Measurements from ENCODE around the gene STIM2.

DNA sequence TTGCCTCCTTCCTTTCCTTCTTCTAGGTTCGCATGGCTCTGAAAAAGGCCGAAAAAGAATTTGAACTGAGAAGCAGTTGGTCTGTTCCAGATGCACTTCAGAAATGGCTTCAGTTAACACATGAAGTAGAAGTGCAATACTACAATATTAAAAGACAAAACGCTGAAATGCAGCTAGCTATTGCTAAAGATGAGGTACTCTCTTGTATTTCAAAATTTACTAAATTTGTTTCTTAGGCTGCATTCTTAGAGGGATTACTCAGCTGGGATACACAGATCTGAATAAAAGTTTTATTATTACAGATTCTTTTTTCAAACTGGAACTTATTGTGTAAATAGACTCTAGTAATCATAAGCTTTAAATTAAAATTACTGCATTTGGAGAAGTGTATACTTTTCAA is 146.9 kb downstream of the STIM2 start:
- TF ChIP-seq, protein P1, sequence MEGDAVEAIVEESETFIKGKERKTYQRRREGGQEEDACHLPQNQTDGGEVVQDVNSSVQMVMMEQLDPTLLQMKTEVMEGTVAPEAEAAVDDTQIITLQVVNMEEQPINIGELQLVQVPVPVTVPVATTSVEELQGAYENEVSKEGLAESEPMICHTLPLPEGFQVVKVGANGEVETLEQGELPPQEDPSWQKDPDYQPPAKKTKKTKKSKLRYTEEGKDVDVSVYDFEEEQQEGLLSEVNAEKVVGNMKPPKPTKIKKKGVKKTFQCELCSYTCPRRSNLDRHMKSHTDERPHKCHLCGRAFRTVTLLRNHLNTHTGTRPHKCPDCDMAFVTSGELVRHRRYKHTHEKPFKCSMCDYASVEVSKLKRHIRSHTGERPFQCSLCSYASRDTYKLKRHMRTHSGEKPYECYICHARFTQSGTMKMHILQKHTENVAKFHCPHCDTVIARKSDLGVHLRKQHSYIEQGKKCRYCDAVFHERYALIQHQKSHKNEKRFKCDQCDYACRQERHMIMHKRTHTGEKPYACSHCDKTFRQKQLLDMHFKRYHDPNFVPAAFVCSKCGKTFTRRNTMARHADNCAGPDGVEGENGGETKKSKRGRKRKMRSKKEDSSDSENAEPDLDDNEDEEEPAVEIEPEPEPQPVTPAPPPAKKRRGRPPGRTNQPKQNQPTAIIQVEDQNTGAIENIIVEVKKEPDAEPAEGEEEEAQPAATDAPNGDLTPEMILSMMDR (IDR thresholded peaks at IDR 0.05; ENCODE audit: low read length) = no peak
- no peak for TF ChIP-seq EZH2 (optimal IDR thresholded peaks at IDR 0.05; ENCODE audit: low read depth, low read length)
- TF ChIP-seq EZH2phosphoT487 (IDR thresholded peaks at IDR 0.05; ENCODE audit: low read length) = no peak

Measured in MM.1S (cell line).